ENCODE data around the gene SBF2. TPM values are rescaled to one million over a fixed set of nuclear protein-coding genes. Genes with fewer than 3 reads are reported as not detected.

The SBF2 gene
- polyA plus RNA-seq, 1 donor from 2014 or later = 53.4 TPM

DNA sequence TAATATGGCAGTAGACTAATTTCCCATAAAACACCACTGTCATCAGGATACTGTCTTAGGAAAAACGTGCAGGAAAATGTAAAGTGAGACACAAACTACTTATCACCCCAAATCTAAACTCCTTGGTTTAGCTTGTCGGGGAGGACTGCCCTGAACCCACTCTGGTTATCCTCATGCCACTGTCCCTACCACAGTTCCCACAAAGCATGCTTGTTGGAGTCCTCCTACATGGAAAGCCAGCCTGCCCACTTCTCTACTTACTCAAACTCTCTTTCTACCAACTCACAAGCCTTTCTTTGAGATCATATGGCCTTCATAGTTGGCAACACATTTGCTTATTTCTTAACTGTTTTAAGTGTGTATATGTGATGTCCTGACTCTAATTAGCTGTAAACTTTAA lies 451.1 kb downstream of the SBF2 start:
- TF ChIP-seq REST (IDR thresholded peaks at IDR 0.05; ENCODE audit: borderline replicate concordance) (no peak), EZH2 (IDR thresholded peaks at IDR 0.05; ENCODE audit: borderline replicate concordance, insufficient read depth, low read length, poor library complexity, severe bottlenecking) (no peak), CTCF (IDR thresholded peaks at IDR 0.05; ENCODE audit: poor library complexity, severe bottlenecking) (no peak)
- H3F3A ChIP-seq (ENCODE audit: insufficient read depth, low read length, poor library complexity, severe bottlenecking) = no peaks in the 10 kb centered on the region
- H2AFZ ChIP-seq (ENCODE audit: low read depth, low read length) = no peak overlapping the region
- H3K4me3 ChIP-seq (ENCODE audit: low read length) = no peak overlapping the region
- H3K27ac ChIP-seq (ENCODE audit: low read length) = no peak overlapping the region
- H3K36me3 ChIP-seq (ENCODE audit: insufficient read depth, low read length) = peaks cover 7% of the 10 kb centered on the region
- H3K79me2 ChIP-seq (replicated peaks; ENCODE audit: insufficient read depth, low read length) = no peaks in the 10 kb centered on the region
- no peak overlapping the region for H3K9ac ChIP-seq (ENCODE audit: low read length)
- H3K9me3 ChIP-seq (ENCODE audit: low read length) = no peaks in the 10 kb centered on the region
- no peaks in the 10 kb centered on the region for H4K20me1 ChIP-seq (ENCODE audit: insufficient read depth)
- no peak overlapping the region for H3K4me2 ChIP-seq (ENCODE audit: low read length)
- no peaks in the 10 kb centered on the region for H3K9me2 ChIP-seq (ENCODE audit: insufficient read depth, low read length)
- no peaks in the 10 kb centered on the region for H3K27me3 ChIP-seq (ENCODE audit: insufficient read depth, low read depth, low read length)

DNA sequence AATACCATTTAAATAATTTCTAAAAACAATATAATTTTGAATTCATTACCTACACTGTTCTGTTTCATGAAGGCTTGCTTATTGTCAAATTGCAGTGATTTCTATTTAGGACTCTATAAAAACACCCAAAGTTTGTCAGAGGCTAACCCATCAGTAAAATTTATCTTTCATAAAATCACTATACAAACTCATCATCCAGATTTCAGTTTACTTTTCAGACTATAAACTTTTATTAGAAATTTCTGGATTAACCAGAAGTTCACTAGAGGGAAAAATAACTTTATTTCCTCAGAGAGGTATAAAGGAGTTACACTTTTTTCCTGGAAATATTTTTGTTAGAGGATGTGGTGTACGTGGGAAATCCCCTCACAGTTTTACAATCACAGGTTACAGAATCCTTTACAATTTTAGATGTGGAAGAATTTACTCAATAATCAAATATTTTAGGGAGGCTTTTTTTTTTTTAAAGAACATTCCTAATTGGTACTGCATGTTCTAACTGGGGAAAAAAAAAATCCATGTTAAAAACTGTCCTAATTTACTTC lies 453.5 kb downstream of the SBF2 start:
- no peak for TF ChIP-seq CTCF (IDR thresholded peaks at IDR 0.05; ENCODE audit: poor library complexity, severe bottlenecking)
- TF ChIP-seq TAF1 (IDR thresholded peaks at IDR 0.05; ENCODE audit: low read depth) = no peak
- TF ChIP-seq RAD21 (conservative IDR thresholded peaks at IDR 0.05) = no peak
- no peak for TF ChIP-seq REST (IDR thresholded peaks at IDR 0.05; ENCODE audit: borderline replicate concordance)
- TF ChIP-seq EZH2 (IDR thresholded peaks at IDR 0.05; ENCODE audit: borderline replicate concordance, insufficient read depth, low read length, poor library complexity, severe bottlenecking) = no peak
- TF ChIP-seq MXI1 (conservative IDR thresholded peaks at IDR 0.05; ENCODE audit: poor library complexity, severe bottlenecking) = no peak
- no peak for TF ChIP-seq EP300 (conservative IDR thresholded peaks at IDR 0.05; ENCODE audit: poor library complexity, severe bottlenecking)
- no peak for TF ChIP-seq POLR2AphosphoS5 (IDR thresholded peaks at IDR 0.05)
- TF ChIP-seq SMC3 (conservative IDR thresholded peaks at IDR 0.05; ENCODE audit: poor library complexity) = no peak
- no peaks in the 10 kb centered on the region for H3F3A ChIP-seq (ENCODE audit: insufficient read depth, low read length, poor library complexity, severe bottlenecking)
- H3K79me2 ChIP-seq (replicated peaks; ENCODE audit: insufficient read depth, low read length) = no peaks in the 10 kb centered on the region
- no peak overlapping the region for H3K27ac ChIP-seq (ENCODE audit: low read length)
- no peak overlapping the region for H3K9ac ChIP-seq (ENCODE audit: low read length)
- H4K20me1 ChIP-seq (ENCODE audit: insufficient read depth) = no peaks in the 10 kb centered on the region
- H3K9me3 ChIP-seq (ENCODE audit: low read length) = no peaks in the 10 kb centered on the region
- H3K36me3 ChIP-seq (ENCODE audit: insufficient read depth, low read length) = no peaks in the 10 kb centered on the region
- no peaks in the 10 kb centered on the region for H3K27me3 ChIP-seq (ENCODE audit: insufficient read depth, low read depth, low read length)
- H3K4me3 ChIP-seq (ENCODE audit: low read length) = no peak overlapping the region
- H3K4me2 ChIP-seq (ENCODE audit: low read length) = no peak overlapping the region
- H3K9me2 ChIP-seq (ENCODE audit: insufficient read depth, low read length) = no peaks in the 10 kb centered on the region
- H2AFZ ChIP-seq (ENCODE audit: low read depth, low read length) = no peak overlapping the region
